22Rv1 (cell line): ENCODE data around the gene TRAF1.

Experiments used
- CTCF ChIP-seq: fragments of 450-650 bp; IDR thresholded peaks from 2 replicates; pipeline ENCODE4 v1.5.1; 2017; ENCODE audit warnings: mild to moderate bottlenecking
- ZFX ChIP-seq: fragments of 450-650 bp; IDR thresholded peaks from 2 replicates; pipeline ENCODE4 v1.6.1; 2017; ENCODE audit warnings: antibody characterized with exemption, borderline replicate concordance

GRCh38 chr9:120914953-120915352 lies 11.6 kb downstream of the TRAF1 start:
- TF ChIP-seq CTCF (no peak), ZFX (no peak)
